ENCODE results near the gene NHLH2.

The NHLH2 gene

DNA sequence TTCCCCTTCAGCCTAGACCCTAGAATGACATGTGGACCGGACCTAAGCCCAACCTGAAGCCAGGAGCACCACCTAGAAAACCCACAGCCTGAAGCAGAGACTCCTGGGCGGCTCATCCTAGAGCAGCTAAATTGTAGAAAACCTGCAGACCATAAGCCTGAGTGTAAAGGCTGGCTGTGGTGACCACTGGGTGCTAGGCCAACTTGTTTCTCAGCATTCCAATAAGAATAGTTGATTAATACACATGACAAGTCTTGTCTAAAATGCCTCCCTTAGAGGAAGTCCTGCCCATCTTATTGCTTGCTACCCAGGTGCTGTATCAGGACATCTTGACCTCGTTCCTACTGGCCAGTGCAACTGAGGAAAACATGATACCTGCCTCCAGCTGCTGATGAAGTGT lies 49.1 kb downstream of the NHLH2 start:
- FAIRE-seq = no peak
- TF ChIP-seq POU2F2 (IDR thresholded peaks at IDR 0.05; ENCODE audit: low read depth, low read length) (no peak), PAX5 (IDR thresholded peaks at IDR 0.05; ENCODE audit: insufficient read depth, low read length, severe bottlenecking) (no peak), TAF1 (IDR thresholded peaks at IDR 0.05; ENCODE audit: low read depth, low read length) (no peak), POLR2AphosphoS5 (IDR thresholded peaks at IDR 0.05; ENCODE audit: low read depth, low read length) (no peak), SPI1 (IDR thresholded peaks at IDR 0.05; ENCODE audit: low read depth, low read length) (no peak), POLR2A (IDR thresholded peaks at IDR 0.05; ENCODE audit: low read depth, low read length) (no peak)
- DNase-seq (ENCODE audit: insufficient read length, low spot score) = no peak

DNA sequence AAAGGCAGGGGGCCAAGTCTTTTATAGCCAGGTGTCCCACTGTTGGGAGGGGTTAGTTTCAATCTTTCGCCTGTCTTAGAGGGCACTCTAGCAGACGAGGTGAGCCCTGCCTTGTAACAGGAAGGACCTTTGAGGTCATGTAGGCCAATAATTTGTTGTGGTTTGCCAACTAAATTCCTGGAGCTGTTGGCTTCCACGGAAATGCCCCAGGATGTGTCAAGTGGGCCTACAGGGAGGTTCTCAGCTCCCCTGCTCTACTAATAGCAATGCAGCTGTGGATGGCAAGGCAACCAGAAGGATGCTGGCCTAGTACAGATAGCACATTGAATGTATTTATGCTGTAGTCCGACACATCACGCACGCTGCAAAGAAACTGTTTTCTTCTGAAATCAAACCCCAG lies 50.1 kb downstream of the NHLH2 start:
- FAIRE-seq (no peak), DNase-seq (ENCODE audit: insufficient read length, low spot score) (no peak)
- TF ChIP-seq PAX5 (IDR thresholded peaks at IDR 0.05; ENCODE audit: insufficient read depth, low read length, severe bottlenecking) (no peak), POLR2AphosphoS5 (IDR thresholded peaks at IDR 0.05; ENCODE audit: low read depth, low read length) (no peak), SPI1 (IDR thresholded peaks at IDR 0.05; ENCODE audit: low read depth, low read length) (no peak), TAF1 (IDR thresholded peaks at IDR 0.05; ENCODE audit: low read depth, low read length) (no peak), POU2F2 (IDR thresholded peaks at IDR 0.05; ENCODE audit: low read depth, low read length) (no peak), POLR2A (IDR thresholded peaks at IDR 0.05; ENCODE audit: low read depth, low read length) (no peak)

DNA sequence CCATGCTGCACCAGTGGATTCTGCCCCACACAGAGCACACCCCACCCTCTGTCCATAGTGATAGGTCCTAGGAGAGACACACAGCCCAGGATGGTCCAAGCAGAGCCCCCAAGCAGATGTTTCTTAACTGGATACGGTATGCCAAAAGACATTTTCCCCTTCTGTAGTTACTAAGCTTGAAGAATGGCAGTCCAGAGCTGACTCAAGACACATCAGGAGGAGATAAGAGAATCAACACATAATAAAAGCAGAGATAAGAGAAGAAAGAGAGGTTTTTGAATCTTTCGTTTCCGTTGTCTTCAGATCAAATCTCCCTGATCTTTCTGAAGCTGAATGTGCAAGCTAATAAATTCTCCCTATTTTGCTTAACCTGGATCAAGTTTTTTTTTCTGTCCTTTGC lies 50.6 kb downstream of the NHLH2 start:
- no peak for FAIRE-seq
- no peak for TF ChIP-seq PAX5 (IDR thresholded peaks at IDR 0.05; ENCODE audit: insufficient read depth, low read length, severe bottlenecking)
- no peak for TF ChIP-seq SPI1 (IDR thresholded peaks at IDR 0.05; ENCODE audit: low read depth, low read length)
- no peak for TF ChIP-seq POU2F2 (IDR thresholded peaks at IDR 0.05; ENCODE audit: low read depth, low read length)
- no peak for TF ChIP-seq TAF1 (IDR thresholded peaks at IDR 0.05; ENCODE audit: low read depth, low read length)
- TF ChIP-seq POLR2A (IDR thresholded peaks at IDR 0.05; ENCODE audit: low read depth, low read length) = no peak
- no peak for TF ChIP-seq POLR2AphosphoS5 (IDR thresholded peaks at IDR 0.05; ENCODE audit: low read depth, low read length)
- no peak for DNase-seq (ENCODE audit: insufficient read length, low spot score)
